PFSK-1 (cell line): ENCODE data around the gene NR3C2.

ENCODE experiments used
- POLR2AphosphoS5 ChIP-seq: IDR thresholded peaks from 2 replicates; pipeline ENCODE4 v1.6.1; 2012; ENCODE audit warnings: low read depth, mild to moderate bottlenecking, control low read depth, low read length, moderate library complexity
- SIN3A ChIP-seq: IDR thresholded peaks from 2 replicates; pipeline ENCODE4 v1.6.1; 2012; ENCODE audit warnings: mild to moderate bottlenecking, low read length, moderate library complexity, borderline replicate concordance; ENCODE audit not compliant: insufficient read depth
- TAF1 ChIP-seq: IDR thresholded peaks from 2 replicates; pipeline ENCODE4 v1.6.1; 2012; ENCODE audit warnings: low read length, control low read depth, borderline replicate concordance; ENCODE audit not compliant: insufficient read depth
- TF ChIP-seq, protein P1 (sequence below), 2 experiments: IDR thresholded peaks; 2 replicates each; pipeline versions ENCODE4 v1.6.1 to v1.8.0; 2011 to 2012; ENCODE audit warnings: low read depth in 2 of 2, low read length in 2 of 2, control low read depth in 1 of 2, inconsistent platforms in 1 of 2, mild to moderate bottlenecking in 1 of 2, moderate library complexity in 1 of 2; ENCODE audit not compliant: insufficient read depth in 1 of 2

DNA sequence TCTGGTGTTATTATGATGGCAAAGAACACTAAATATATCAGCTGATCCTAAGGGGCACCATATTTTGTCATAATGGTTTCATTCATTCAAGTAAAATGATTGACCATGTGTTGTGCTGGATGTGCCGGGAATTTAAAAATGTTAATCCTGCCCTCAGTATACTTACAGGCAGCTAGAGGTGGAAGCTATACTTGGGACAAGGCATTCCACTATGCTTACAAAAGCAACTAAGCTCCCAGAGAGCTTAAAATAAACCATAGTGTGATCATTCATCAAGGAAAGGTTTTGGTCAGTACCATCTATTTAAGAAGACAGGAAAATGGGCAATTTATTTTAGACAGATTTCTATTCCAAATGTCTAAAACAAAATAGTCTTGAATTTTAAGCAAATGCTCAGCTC lies 46.4 kb downstream of the NR3C2 start:
- TF ChIP-seq, protein P1, sequence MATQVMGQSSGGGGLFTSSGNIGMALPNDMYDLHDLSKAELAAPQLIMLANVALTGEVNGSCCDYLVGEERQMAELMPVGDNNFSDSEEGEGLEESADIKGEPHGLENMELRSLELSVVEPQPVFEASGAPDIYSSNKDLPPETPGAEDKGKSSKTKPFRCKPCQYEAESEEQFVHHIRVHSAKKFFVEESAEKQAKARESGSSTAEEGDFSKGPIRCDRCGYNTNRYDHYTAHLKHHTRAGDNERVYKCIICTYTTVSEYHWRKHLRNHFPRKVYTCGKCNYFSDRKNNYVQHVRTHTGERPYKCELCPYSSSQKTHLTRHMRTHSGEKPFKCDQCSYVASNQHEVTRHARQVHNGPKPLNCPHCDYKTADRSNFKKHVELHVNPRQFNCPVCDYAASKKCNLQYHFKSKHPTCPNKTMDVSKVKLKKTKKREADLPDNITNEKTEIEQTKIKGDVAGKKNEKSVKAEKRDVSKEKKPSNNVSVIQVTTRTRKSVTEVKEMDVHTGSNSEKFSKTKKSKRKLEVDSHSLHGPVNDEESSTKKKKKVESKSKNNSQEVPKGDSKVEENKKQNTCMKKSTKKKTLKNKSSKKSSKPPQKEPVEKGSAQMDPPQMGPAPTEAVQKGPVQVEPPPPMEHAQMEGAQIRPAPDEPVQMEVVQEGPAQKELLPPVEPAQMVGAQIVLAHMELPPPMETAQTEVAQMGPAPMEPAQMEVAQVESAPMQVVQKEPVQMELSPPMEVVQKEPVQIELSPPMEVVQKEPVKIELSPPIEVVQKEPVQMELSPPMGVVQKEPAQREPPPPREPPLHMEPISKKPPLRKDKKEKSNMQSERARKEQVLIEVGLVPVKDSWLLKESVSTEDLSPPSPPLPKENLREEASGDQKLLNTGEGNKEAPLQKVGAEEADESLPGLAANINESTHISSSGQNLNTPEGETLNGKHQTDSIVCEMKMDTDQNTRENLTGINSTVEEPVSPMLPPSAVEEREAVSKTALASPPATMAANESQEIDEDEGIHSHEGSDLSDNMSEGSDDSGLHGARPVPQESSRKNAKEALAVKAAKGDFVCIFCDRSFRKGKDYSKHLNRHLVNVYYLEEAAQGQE (IDR thresholded peaks at IDR 0.05; ENCODE audit: insufficient read depth in 1 of 2, low read depth in 2 of 2, low read length in 2 of 2), result no peak
- TF ChIP-seq POLR2AphosphoS5, result no peak
- TF ChIP-seq SIN3A, result no peak
- no peak for TF ChIP-seq TAF1
